NCI-H774 (cell line): Measurements from ENCODE around the gene SERPING1.
A peak's percentile ranks its signal among the peaks of the same experiment; 100 is the strongest.

Source experiments
- DNase-seq: peaks from one replicate; lab custom pipeline; 2025; lab: John Stamatoyannopoulos, UW

SERPING1 gene

DNA sequence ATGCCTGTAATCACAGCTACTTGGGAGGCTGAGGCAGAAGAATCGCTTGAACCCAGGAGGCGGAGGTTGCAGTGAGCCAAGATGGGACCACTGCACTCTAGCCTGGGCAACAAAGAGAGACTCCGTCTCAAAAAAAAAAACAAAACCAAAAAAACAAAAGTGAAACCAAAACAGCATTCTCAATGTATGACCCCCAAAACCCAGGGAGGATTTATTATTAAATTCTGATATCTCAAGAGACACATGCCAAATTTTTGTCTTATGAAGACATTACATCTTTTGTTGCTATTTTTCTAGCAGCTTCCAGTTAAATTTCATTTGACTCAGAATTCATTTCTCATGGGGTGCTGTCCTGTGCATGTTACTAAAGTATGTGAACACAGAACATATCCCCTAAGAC lies 55.2 kb downstream of the SERPING1 start:
- no peak for DNase-seq

DNA sequence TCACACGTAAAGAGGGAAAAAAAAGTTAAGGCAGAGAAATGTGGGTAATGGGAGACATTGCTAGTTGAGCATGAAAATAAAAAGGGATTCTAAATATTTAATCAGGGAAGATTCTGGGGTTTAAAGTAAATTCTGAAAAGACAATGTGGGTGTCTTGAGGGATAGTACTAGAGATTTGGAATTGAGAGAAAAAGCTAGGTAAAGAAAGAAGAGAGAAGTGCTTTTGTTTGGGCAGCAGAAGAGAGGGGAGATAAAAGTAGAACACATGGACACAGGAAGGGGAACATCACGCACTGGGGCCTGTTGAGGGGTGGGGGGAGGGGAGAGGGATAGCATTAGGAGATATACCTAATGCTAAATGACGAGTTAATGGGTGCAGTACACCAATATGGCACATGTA lies 55.7 kb downstream of the SERPING1 start:
- no peak for DNase-seq

GRCh38 chr11:57656885-57657193 lies 59.4 kb downstream of the SERPING1 start:
- DNase-seq = no peak

DNA sequence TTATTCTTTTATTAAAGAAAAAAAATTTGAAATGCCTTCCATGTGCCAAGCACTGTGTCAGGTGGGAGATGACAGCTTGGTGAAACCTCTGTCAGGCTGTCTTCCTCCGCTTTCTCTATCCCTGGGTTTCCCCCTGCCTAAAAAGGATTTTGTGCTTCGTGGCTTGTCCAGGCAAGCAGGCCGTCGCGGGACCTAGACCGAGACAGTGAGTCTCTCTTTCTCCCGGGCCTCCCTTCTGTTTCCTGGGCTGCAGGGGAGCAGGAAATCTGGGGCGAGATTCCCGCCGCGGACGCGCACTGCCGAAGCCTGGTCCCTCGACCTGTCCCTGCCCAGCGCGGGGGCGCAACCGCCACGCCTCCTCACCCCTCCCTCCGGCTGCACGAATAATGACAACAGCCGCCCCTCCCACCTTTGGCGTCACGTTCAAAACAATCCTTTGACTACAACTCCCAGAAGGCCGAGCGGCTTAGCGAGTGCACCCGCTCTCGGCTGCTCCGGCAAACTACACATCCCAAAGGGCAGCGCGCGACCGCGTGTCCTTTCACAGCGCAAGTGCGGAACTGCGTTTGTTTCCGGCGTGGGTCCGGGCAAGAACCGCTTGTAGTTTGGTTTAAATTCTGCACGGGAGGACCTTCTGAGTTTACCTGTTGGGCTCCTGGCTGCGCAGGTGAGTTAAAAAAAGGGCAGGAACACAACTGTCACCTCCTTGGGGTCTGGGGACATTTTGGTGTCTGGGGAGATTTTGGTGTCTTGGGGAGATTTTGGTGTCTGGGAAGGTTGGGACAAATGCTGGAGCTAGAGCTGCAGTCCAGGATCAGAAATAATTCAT lies 59.9 kb downstream of the SERPING1 start, which contains the start of gene CLP1:
TSS of gene CLP1 (plus strand) at position 569 of the 829 bp plus-strand sequence. CDS start 1,715 bp downstream, outside the sequence.
- peak; percentile 96 for DNase-seq

- no peak for DNase-seq
Measured at GRCh38 chr11:57658023-57658361, 60.5 kb downstream of the SERPING1 start.

- DNase-seq = no peak
Measured at GRCh38 chr11:57659669-57660068, 62.2 kb downstream of the SERPING1 start.

- no peak for DNase-seq
Measured at GRCh38 chr11:57662893-57663292, 65.4 kb downstream of the SERPING1 start.

GRCh38 chr11:57663975-57664374 lies 66.5 kb downstream of the SERPING1 start:
- DNase-seq = no peak
